Testis (tissue), 2 donors: Measurements from ENCODE around the gene DNER.

Experiments
- POLR2A ChIP-seq: fragments of 450-650 bp; IDR thresholded peaks from one replicate; pipeline ENCODE4 v1.6.1; 2017; ENCODE audit warnings: antibody characterized with exemption, mild to moderate bottlenecking, moderate library complexity
- TF ChIP-seq, protein P1 (sequence below), 3 experiments: fragments of 450-650 bp in 2 of 3; fragments of 200-600 bp in 1 of 3; sonication (generic) in 1 of 3; IDR thresholded peaks; one replicate each; pipeline ENCODE4 v1.5.1; 2016 to 2019; ENCODE audit warnings: antibody characterized with exemption in 3 of 3, mild to moderate bottlenecking in 2 of 3, moderate library complexity in 1 of 3

DNA sequence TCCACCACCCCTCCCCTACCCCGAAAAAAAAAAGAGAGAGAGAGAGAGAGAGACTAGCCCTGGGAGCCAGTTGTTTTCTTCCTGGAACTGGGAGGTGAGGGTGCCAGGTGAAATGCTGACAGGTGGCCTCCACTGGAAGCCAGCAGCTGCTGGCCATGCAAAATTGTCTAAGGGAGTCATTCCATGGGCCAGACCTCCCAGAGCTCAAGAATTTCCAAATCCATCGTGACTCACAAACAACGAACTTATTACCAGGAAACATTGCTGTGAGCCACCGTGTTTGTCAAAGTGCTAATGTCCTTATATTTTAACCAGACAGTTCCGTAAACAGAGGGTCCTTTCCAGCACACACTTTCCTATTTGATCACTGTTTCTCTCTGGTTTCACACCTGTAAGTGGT is 374.7 kb downstream of the DNER start:
- TF ChIP-seq, protein P1, sequence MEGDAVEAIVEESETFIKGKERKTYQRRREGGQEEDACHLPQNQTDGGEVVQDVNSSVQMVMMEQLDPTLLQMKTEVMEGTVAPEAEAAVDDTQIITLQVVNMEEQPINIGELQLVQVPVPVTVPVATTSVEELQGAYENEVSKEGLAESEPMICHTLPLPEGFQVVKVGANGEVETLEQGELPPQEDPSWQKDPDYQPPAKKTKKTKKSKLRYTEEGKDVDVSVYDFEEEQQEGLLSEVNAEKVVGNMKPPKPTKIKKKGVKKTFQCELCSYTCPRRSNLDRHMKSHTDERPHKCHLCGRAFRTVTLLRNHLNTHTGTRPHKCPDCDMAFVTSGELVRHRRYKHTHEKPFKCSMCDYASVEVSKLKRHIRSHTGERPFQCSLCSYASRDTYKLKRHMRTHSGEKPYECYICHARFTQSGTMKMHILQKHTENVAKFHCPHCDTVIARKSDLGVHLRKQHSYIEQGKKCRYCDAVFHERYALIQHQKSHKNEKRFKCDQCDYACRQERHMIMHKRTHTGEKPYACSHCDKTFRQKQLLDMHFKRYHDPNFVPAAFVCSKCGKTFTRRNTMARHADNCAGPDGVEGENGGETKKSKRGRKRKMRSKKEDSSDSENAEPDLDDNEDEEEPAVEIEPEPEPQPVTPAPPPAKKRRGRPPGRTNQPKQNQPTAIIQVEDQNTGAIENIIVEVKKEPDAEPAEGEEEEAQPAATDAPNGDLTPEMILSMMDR (IDR thresholded peaks at IDR 0.05): no peak
- no peak for TF ChIP-seq POLR2A
